K562 (cell line): Measurements from ENCODE around the gene CIAPIN1. TPM values are rescaled to one million over a fixed set of nuclear protein-coding genes. Genes with fewer than 3 reads are reported as not detected.

ENCODE experiments used
- ARID2 ChIP-seq: fragments of 450-650 bp; IDR thresholded peaks from 2 replicates; pipeline ENCODE4 v1.6.1; 2017; ENCODE audit warnings: antibody characterized with exemption, mild to moderate bottlenecking
- MYBL2 ChIP-seq, 2 experiments: fragments of 450-650 bp in 1 of 2; sonication (generic) in 1 of 2; formaldehyde crosslinking in 1 of 2; IDR thresholded peaks; 2 replicates each; pipeline versions ENCODE4 v1.6.1 to v1.8.1; 2017 to 2022; ENCODE audit warnings: borderline replicate concordance in 1 of 2, inconsistent platforms in 1 of 2, low read depth in 1 of 2, mild to moderate bottlenecking in 1 of 2, missing genetic modification reagents in 1 of 2, moderate library complexity in 1 of 2
- NEUROD1 ChIP-seq: fragments of 150-350 bp; IDR thresholded peaks from 2 replicates; pipeline ENCODE4 v1.6.1; 2014; ENCODE audit warnings: borderline replicate concordance, low read length, low read depth; ENCODE audit not compliant: partially characterized antibody
- TAF15 ChIP-seq: fragments of 200-400 bp; formaldehyde crosslinking; IDR thresholded peaks from 2 replicates; pipeline ENCODE4 v1.6.1; 2017; ENCODE audit warnings: mild to moderate bottlenecking, low read depth, low read length, moderate library complexity
- TAF7 ChIP-seq: fragments of 450-650 bp; IDR thresholded peaks from 2 replicates; pipeline ENCODE4 v1.6.1; 2016; ENCODE audit warnings: missing genetic modification characterization, missing compliant biosample characterization
- THRAP3 ChIP-seq: fragments of 450-650 bp; IDR thresholded peaks from 2 replicates; pipeline ENCODE4 v1.6.1; 2016; ENCODE audit warnings: mild to moderate bottlenecking, inconsistent platforms, borderline replicate concordance
- ZNF134 ChIP-seq: fragments of 250-450 bp; sonication (Bioruptor Pico); conservative IDR thresholded peaks from 2 replicates; pipeline ENCODE4 v1.4.0; 2020
- polyA plus RNA-seq, 8 experiments: library from polyadenylated mRNA; depleted of rRNA in 4 of 8; stranded (reverse) in 5 of 8; unstranded in 3 of 8; fragments of >200 nt; fragmentation: Nextera tagmentation in 2 of 8; fragmentation: Illumina TruSeq in 1 of 8; extraction: Ambion mirVana in 2 of 8; extraction: Trizol in 1 of 8; gene quantifications; 2 replicates each; pipeline versions ENCODE4 v1.2.1 to v1.2.3, GENCODE V29; 2011 to 2014; ENCODE audit warnings: inconsistent platforms in 1 of 8, missing spikeins in 1 of 8
- total RNA-seq, 7 experiments: library from RNA; depleted of rRNA in 6 of 7; stranded (reverse); fragments of >200 nt in 6 of 7; fragmentation: Illumina TruSeq in 2 of 7; extraction: Trizol in 2 of 7; gene quantifications; 2 replicates each; pipeline versions ENCODE4 v1.2.1 to v1.2.3, GENCODE V29; 2011 to 2021; ENCODE audit warnings: low replicate concordance in 1 of 7
- TF ChIP-seq, protein P1 (sequence below), 2 experiments: fragments of 450-650 bp; IDR thresholded peaks; 2 replicates each; pipeline ENCODE4 v1.6.1; 2018; ENCODE audit warnings: mild to moderate bottlenecking in 2 of 2, low read depth in 1 of 2; ENCODE audit not compliant: partially characterized antibody in 2 of 2
- TF ChIP-seq, protein P2 (sequence below): sonication (generic); formaldehyde crosslinking; IDR thresholded peaks from 2 replicates; pipeline ENCODE4 v1.8.1; 2022; ENCODE audit warnings: missing genetic modification reagents
- TF ChIP-seq, protein P3 (sequence below): sonication (generic); IDR thresholded peaks from 2 replicates; pipeline ENCODE4 v1.6.1; 2016
- TF ChIP-seq, protein P4 (sequence below): sonication (generic); formaldehyde crosslinking; IDR thresholded peaks from 2 replicates; pipeline ENCODE4 v1.8.0; 2022; ENCODE audit warnings: mild to moderate bottlenecking, missing genetic modification reagents
- TF ChIP-seq, protein P5 (sequence below): sonication (generic); formaldehyde crosslinking; IDR thresholded peaks from 2 replicates; pipeline ENCODE4 v1.8.0; 2022; ENCODE audit warnings: missing genetic modification reagents, mild to moderate bottlenecking, borderline replicate concordance

CIAPIN1 gene
- total and polyA plus RNA-seq, 9 of the 15 experiments (the other 6 are each of a cell fraction or from before 2014, with no cell fraction given): 71.8 to 263 (median 95.7) TPM

DNA sequence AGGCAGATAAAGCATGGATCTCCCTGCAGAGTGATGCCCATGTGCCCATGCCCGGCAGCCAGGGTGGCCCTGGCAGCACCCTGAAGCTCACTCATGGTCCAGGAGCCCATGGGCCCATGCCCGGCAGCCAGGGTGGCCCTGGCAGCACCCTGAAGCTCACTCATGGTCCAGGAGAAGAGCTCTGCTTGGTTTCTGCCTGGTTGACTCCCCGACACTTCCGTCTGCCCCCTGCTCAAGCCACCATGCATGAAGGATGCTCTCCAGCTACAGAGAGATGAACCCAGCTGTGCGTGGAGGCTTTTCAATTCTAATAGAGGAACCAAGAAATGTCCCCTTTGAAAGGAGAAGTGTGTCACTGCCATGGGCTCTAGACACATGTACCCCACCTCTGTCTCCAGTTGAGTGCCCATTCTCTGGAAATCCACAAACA is 33.9 kb downstream of the CIAPIN1 start (continued):
- TF ChIP-seq, protein P1, sequence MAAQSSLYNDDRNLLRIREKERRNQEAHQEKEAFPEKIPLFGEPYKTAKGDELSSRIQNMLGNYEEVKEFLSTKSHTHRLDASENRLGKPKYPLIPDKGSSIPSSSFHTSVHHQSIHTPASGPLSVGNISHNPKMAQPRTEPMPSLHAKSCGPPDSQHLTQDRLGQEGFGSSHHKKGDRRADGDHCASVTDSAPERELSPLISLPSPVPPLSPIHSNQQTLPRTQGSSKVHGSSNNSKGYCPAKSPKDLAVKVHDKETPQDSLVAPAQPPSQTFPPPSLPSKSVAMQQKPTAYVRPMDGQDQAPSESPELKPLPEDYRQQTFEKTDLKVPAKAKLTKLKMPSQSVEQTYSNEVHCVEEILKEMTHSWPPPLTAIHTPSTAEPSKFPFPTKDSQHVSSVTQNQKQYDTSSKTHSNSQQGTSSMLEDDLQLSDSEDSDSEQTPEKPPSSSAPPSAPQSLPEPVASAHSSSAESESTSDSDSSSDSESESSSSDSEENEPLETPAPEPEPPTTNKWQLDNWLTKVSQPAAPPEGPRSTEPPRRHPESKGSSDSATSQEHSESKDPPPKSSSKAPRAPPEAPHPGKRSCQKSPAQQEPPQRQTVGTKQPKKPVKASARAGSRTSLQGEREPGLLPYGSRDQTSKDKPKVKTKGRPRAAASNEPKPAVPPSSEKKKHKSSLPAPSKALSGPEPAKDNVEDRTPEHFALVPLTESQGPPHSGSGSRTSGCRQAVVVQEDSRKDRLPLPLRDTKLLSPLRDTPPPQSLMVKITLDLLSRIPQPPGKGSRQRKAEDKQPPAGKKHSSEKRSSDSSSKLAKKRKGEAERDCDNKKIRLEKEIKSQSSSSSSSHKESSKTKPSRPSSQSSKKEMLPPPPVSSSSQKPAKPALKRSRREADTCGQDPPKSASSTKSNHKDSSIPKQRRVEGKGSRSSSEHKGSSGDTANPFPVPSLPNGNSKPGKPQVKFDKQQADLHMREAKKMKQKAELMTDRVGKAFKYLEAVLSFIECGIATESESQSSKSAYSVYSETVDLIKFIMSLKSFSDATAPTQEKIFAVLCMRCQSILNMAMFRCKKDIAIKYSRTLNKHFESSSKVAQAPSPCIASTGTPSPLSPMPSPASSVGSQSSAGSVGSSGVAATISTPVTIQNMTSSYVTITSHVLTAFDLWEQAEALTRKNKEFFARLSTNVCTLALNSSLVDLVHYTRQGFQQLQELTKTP (IDR thresholded peaks at IDR 0.05; ENCODE audit: low read depth in 1 of 2, partially characterized antibody in 2 of 2): no peak
- TF ChIP-seq TAF15 (no peak), THRAP3 (no peak), NEUROD1 (no peak), ZNF134 (no peak), TAF7 (tag) (no peak), MYBL2 (IDR thresholded peaks at IDR 0.05; ENCODE audit: low read depth) (no peak), MYBL2 (CRISPR knock-in tag; IDR thresholded peaks at IDR 0.05; ENCODE audit: borderline replicate concordance) (no peak), ARID2 (no peak)
- TF ChIP-seq, protein P2, sequence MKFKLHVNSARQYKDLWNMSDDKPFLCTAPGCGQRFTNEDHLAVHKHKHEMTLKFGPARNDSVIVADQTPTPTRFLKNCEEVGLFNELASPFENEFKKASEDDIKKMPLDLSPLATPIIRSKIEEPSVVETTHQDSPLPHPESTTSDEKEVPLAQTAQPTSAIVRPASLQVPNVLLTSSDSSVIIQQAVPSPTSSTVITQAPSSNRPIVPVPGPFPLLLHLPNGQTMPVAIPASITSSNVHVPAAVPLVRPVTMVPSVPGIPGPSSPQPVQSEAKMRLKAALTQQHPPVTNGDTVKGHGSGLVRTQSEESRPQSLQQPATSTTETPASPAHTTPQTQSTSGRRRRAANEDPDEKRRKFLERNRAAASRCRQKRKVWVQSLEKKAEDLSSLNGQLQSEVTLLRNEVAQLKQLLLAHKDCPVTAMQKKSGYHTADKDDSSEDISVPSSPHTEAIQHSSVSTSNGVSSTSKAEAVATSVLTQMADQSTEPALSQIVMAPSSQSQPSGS (CRISPR knock-in tag): no peak
- TF ChIP-seq, protein P3, sequence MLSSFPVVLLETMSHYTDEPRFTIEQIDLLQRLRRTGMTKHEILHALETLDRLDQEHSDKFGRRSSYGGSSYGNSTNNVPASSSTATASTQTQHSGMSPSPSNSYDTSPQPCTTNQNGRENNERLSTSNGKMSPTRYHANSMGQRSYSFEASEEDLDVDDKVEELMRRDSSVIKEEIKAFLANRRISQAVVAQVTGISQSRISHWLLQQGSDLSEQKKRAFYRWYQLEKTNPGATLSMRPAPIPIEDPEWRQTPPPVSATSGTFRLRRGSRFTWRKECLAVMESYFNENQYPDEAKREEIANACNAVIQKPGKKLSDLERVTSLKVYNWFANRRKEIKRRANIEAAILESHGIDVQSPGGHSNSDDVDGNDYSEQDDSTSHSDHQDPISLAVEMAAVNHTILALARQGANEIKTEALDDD: no peak
- TF ChIP-seq, protein P4, sequence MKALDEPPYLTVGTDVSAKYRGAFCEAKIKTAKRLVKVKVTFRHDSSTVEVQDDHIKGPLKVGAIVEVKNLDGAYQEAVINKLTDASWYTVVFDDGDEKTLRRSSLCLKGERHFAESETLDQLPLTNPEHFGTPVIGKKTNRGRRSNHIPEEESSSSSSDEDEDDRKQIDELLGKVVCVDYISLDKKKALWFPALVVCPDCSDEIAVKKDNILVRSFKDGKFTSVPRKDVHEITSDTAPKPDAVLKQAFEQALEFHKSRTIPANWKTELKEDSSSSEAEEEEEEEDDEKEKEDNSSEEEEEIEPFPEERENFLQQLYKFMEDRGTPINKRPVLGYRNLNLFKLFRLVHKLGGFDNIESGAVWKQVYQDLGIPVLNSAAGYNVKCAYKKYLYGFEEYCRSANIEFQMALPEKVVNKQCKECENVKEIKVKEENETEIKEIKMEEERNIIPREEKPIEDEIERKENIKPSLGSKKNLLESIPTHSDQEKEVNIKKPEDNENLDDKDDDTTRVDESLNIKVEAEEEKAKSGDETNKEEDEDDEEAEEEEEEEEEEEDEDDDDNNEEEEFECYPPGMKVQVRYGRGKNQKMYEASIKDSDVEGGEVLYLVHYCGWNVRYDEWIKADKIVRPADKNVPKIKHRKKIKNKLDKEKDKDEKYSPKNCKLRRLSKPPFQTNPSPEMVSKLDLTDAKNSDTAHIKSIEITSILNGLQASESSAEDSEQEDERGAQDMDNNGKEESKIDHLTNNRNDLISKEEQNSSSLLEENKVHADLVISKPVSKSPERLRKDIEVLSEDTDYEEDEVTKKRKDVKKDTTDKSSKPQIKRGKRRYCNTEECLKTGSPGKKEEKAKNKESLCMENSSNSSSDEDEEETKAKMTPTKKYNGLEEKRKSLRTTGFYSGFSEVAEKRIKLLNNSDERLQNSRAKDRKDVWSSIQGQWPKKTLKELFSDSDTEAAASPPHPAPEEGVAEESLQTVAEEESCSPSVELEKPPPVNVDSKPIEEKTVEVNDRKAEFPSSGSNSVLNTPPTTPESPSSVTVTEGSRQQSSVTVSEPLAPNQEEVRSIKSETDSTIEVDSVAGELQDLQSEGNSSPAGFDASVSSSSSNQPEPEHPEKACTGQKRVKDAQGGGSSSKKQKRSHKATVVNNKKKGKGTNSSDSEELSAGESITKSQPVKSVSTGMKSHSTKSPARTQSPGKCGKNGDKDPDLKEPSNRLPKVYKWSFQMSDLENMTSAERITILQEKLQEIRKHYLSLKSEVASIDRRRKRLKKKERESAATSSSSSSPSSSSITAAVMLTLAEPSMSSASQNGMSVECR (CRISPR knock-in tag): no peak
- TF ChIP-seq, protein P5, sequence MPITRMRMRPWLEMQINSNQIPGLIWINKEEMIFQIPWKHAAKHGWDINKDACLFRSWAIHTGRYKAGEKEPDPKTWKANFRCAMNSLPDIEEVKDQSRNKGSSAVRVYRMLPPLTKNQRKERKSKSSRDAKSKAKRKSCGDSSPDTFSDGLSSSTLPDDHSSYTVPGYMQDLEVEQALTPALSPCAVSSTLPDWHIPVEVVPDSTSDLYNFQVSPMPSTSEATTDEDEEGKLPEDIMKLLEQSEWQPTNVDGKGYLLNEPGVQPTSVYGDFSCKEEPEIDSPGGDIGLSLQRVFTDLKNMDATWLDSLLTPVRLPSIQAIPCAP (CRISPR knock-in tag): no peak
